ENCODE results near the gene BHLHE23.

DNA sequence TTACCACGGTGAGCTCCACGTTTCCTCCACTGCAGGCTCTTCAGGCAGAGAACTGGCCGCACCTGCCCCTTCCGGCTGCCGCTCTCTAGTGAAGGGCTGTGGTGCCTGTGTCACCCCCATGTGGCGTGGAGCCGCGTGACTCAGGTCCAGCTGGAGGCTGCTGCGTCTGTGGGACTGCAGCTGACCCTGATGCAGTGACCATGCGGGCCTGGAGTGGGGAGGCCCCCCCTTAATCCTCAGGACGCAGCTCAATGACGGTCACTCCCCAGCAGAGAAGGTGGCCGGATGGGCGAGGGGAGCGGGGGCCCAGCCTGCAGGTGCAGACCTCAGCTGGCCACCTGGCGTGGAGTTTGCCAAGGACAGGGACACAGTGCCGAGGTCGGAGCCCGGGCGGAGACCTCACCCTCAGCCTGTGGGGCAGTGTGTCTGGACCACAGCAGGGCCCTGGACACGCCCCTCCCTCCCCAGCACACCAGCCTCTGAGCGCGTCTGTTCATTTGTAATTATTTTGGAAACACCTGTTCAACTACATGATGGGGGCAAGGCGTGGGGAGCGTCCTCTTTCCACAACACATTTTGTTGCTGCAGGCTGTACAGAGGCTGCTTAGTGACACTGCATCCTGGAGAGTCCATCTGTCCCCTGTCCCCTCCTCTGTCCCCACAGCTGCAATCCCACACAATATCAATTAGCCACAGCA is 10.7 kb downstream of the BHLHE23 start:
- TF ChIP-seq POLR2A (IDR thresholded peaks at IDR 0.05; ENCODE audit: low read depth, low read length), result no peak
- TF ChIP-seq TAF1 (IDR thresholded peaks at IDR 0.05; ENCODE audit: low read depth, low read length), result no peak
